ENCODE results near the gene GPC3. TPM values are rescaled to one million over a fixed set of nuclear protein-coding genes. Genes with fewer than 3 reads are reported as not detected.

GPC3 gene
- total RNA-seq, 1 donor = not detected

DNA sequence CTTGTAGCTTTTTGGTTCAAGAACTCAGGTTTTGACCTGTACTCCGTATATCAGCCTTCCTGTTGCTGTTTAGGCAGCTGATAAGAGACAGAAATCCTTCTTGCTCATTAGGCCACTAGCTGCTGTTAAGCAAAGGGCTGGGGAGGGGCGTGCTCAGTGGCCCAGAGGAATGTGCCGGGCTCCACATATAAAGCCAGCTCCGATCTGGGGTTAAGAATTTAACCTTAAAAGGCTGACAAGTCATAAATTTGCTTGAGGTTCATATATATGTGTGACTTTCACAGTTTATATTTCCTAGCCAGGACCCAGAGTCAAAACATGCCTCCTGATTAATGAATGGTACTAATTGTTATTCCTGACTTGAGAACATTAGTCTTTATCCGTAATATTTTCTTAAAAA lies 15.3 kb downstream of the GPC3 start:
- no peak for TF ChIP-seq CTCF (IDR thresholded peaks at IDR 0.05; ENCODE audit: insufficient read depth, low read length)
- no peak overlapping the region for H3K4me3 ChIP-seq (ENCODE audit: low read depth, low read length)
- no peak for DNase-seq (ENCODE audit: low read depth)

GRCh38 chrX:133969191-133969590 lies 16.2 kb downstream of the GPC3 start:
- no peak for DNase-seq (ENCODE audit: low read depth)
- no peak overlapping the region for H3K4me3 ChIP-seq (ENCODE audit: low read depth, low read length)
- no peak for TF ChIP-seq CTCF (IDR thresholded peaks at IDR 0.05; ENCODE audit: insufficient read depth, low read length)

- H3K4me3 ChIP-seq (ENCODE audit: low read depth, low read length) = no peak overlapping the region
- no peak for DNase-seq (ENCODE audit: low read depth)
- TF ChIP-seq CTCF (IDR thresholded peaks at IDR 0.05; ENCODE audit: insufficient read depth, low read length) = no peak
Observed at GRCh38 chrX:133968109-133968508, 17.3 kb downstream of the GPC3 start.

DNA sequence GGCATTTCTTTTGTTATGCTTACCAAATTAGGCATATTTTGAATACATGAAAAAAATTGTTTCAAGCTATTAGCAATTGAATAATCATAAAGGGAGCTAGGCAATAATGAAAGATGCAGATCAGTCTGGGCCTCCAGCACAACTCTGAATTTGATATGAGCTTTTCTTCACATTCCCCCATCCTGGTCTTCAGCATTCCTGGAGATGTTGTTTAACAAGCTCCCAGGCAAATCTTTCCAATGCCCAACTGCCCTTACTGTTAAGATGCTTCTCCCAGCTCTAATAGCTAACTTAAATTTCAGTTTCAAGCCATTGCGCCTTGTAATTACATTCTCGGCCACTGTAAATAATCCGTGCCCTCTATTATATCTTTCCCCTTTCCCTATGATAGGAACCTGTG lies 19.2 kb downstream of the GPC3 start:
- TF ChIP-seq CTCF (IDR thresholded peaks at IDR 0.05; ENCODE audit: insufficient read depth, low read length) = no peak
- no peak for DNase-seq (ENCODE audit: low read depth)
- no peak overlapping the region for H3K4me3 ChIP-seq (ENCODE audit: low read depth, low read length)

GRCh38 chrX:133965321-133965720 lies 20.1 kb downstream of the GPC3 start:
- DNase-seq (ENCODE audit: low read depth) = no peak
- no peak overlapping the region for H3K4me3 ChIP-seq (ENCODE audit: low read depth, low read length)
- no peak for TF ChIP-seq CTCF (IDR thresholded peaks at IDR 0.05; ENCODE audit: insufficient read depth, low read length)

DNA sequence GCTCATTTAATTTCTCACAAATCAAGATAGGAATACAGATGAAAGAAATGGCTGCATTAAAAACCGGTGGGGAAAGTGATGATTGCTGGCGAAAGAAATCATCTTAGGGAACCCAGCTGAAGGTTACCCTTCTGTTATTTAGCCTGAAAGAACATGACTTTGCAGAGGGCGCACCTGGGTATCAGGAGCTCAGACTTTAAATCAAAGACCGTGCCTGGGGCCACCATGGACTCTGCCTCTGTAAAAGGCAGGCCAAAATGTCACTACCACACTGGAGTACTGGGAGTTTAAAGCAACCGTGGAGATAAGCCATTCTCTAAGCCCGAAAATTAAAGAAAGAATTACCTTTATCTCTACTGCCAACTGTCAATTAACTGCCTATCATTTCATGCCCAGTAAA lies 24.3 kb downstream of the GPC3 start:
- no peak for TF ChIP-seq CTCF (IDR thresholded peaks at IDR 0.05; ENCODE audit: insufficient read depth, low read length)
- DNase-seq (ENCODE audit: low read depth) = no peak
- H3K4me3 ChIP-seq (ENCODE audit: low read depth, low read length) = no peak overlapping the region

DNA sequence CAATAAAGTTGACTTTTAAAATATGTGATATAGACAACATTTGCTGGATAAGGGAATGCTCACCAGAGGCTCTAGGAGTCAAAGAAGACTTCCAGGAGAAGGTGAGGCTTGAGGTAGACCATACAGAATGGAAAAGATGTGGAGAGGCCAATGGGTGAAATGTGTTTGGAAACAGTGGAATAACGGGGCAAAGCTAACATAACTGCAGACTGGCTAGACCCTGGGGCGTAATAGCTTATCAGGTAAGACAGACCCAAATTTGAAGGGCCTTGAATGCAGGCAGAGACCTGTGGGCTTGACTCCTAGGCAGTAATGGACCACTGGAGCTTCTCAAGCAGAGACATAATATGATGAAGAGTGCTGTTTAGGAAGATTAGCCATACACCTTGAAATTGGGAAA lies 25.4 kb downstream of the GPC3 start:
- DNase-seq (ENCODE audit: low read depth) = no peak
- no peak overlapping the region for H3K4me3 ChIP-seq (ENCODE audit: low read depth, low read length)
- no peak for TF ChIP-seq CTCF (IDR thresholded peaks at IDR 0.05; ENCODE audit: insufficient read depth, low read length)

All from fibroblast of the aortic adventitia (primary cell).